Stimulated activated CD4-positive, alpha-beta T cell treated with anti-CD3 and anti-CD28 coated beads, TNF-alpha, amount 100 ng/mL, for 1 hour (primary cell): ENCODE measurements around the gene GCA.

ENCODE experiments used
- DNase-seq, 3 donors: peaks; one replicate each; pipeline ENCODE4 v3.0.0-alpha.2; 2020; ENCODE audit warnings: low read depth in 3 of 3, low spot score in 1 of 3

The GCA gene

GRCh38 chr2:162327806-162328205 is 16.1 kb upstream of the GCA start:
- no peak for DNase-seq

- no peak for DNase-seq
These were observed 15.3 kb upstream of the GCA start for GRCh38 chr2:162328424-162329157.

GRCh38 chr2:162330881-162331280 is 13.1 kb upstream of the GCA start:
- no peak for DNase-seq

GRCh38 chr2:162333968-162334367 is 10.0 kb upstream of the GCA start:
- DNase-seq = no peak

- no peak for DNase-seq
These were observed 6.1 kb upstream of the GCA start for GRCh38 chr2:162337868-162338267.

- no peak for DNase-seq
These were observed 3.1 kb upstream of the GCA start for GRCh38 chr2:162340822-162341221.

GRCh38 chr2:162342321-162342720 is 1.6 kb upstream of the GCA start:
- no peak for DNase-seq

- no peak for DNase-seq
These were observed 1.1 kb upstream of the GCA start for GRCh38 chr2:162342841-162343240.

- no peak for DNase-seq
These were observed 474 bp upstream of the GCA start for GRCh38 chr2:162343492-162343823.

GRCh38 chr2:162344617-162344950 is 652 bp downstream of the GCA start:
- DNase-seq = no peak

GRCh38 chr2:162365392-162365791 is 21.5 kb downstream of the GCA start:
- DNase-seq = no peak

GRCh38 chr2:162368494-162368893 is 24.6 kb downstream of the GCA start:
- DNase-seq = no peak

GRCh38 chr2:162369551-162369950 is 25.6 kb downstream of the GCA start:
- DNase-seq = no peak

GRCh38 chr2:162370931-162371330 is 27.0 kb downstream of the GCA start:
- no peak for DNase-seq

GRCh38 chr2:162372818-162373217 is 28.9 kb downstream of the GCA start:
- DNase-seq = no peak

- no peak for DNase-seq
These were observed 36.0 kb downstream of the GCA start for GRCh38 chr2:162379719-162380580.

- DNase-seq = no peak
These were observed 37.9 kb downstream of the GCA start for GRCh38 chr2:162381851-162382250.

- DNase-seq = no peak
These were observed 38.3 kb downstream of the GCA start for GRCh38 chr2:162382278-162382677.

- no peak for DNase-seq
These were observed 41.6 kb downstream of the GCA start for GRCh38 chr2:162385536-162385935.

GRCh38 chr2:162390801-162391200 is 46.9 kb downstream of the GCA start:
- no peak for DNase-seq

- DNase-seq = no peak
These were observed 56.4 kb downstream of the GCA start for GRCh38 chr2:162400336-162400735.

GRCh38 chr2:162401871-162402270 is 57.9 kb downstream of the GCA start:
- no peak for DNase-seq

- DNase-seq = no peak
These were observed 60.0 kb downstream of the GCA start for GRCh38 chr2:162403884-162404283.
